Activated CD4-positive, alpha-beta T cell treated with anti-CD3 and anti-CD28 coated beads, Interleukin-2, amount 50 U/mL, for 48 hours (primary cell): ENCODE data around the gene PPP1CA.
A peak's percentile ranks its signal among the peaks of the same experiment; 100 is the strongest.
"Not testable (repeated sequence)": the region's sequence is repeated elsewhere in the genome, so short reads cannot be mapped to it uniquely, and the experiment has no call there.

Experiments
- DNase-seq, 2 experiments: peaks; one replicate each; pipeline ENCODE4 v3.0.0-alpha.2; 2020

PPP1CA gene

DNA sequence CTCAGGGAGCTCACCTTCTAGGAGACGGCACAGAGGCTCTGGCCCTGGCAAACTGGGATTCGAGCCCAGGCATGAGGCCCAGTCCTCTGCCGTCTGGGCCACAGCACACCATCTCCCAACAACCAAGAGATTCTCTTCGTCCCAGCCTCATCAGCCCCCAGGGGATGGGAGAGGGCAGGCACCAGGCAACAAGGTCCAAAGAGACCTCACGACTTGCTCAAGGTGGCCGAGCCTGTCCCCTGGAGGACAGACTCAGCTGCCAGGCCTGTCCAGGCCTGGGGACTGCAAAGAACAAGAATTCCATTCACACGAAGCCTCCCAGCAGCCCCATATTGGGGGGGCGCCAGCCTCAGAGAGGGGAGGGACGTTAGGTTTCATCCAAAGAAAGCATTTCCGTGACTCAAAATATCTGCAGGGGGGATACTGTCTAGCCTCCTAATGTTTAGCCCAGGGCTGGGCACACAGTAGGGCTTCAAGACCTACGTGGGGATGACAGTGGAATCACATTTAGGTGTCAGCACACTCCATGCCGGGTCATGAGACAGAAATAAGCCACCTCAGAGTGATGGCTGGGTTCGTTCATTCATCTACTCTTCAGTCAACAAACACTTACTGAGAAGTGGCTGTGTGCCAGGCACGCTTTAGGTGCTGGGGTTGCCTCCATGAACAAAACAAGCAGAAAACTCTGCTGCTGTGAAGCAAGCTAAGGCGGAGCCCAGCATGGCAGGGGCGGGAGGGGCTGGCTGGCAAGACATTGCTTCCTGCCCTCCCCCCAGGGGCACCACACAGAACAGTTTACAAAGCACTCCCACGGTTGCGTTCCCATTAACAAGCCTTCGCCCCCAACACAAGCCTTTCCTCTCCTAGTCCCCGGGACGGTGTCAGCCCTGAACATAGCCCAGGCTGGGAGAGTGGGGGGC lies 15.0 kb upstream of the PPP1CA start:
- DNase-seq = peak in 1 of 2 experiments; percentile 58

GRCh38 chr11:67415501-67416304 lies 14.0 kb upstream of the PPP1CA start, which contains the start of gene CARNS1:
Gene CARNS1 (plus strand): TSS chr11:67415678. CDS start chr11:67416200, 522 bp downstream.
- no peak for DNase-seq

DNA sequence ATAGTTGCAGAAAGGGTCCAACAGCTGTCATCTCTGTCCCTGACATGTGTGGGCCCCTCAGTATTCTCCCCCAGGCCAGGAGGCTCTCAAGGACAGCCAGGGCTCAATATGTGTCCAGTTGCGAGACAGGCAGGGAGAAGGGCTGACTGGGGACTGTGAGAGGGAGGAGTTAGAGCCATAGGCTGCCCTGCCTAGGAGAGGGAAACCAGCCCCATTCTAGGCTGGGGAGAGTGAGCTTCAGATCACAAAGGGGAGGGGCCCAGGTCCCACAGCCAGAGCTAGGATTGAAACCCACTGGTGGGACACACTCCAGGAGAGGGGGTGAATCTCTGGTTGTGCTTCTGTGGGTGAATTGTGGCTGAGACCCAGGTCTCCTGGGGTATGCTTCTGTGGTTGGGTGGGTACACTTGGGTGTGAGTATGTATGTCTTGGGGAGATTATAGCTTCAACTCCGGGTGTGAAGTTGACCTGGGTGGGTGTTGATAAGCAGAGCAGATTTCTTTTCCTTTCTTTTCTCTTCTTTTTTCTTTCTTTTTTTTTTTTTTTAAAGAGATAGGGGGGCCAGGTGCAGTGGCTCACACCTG lies 11.7 kb upstream of the PPP1CA start:
- DNase-seq = no peak

DNA sequence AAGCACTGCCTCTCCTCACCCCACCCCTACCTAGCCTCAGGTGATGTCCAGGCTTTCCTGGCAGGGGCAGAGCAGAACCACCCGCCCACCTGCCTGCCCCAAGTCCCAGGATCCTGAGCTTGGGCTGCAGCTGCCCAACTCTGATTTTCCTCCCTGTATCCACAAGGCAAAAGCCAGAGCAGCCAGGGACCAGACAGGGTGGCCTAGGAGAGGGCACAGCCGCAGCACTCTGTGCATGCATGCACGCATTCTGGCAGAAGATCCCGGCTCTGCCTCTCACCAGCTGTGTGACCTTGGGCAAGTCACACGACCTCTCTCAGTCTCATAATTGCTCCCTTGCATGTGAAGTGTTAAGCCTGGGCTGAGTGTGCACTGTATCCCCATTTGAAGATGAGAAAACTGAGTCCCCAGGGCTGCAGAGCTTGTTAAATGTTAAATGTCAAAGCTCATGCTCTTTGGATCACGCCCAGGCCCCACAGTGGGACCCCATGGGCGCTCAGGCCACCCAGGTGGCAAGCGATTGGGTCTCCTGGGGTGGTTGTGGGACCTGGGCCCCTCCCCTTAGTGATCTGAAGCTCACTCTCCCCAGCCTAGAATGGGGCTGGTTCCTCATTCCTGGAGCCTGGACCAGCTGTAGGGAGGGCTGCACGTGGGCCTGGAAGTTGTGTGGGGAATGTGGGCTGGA lies 11.0 kb upstream of the PPP1CA start:
- DNase-seq = no peak

- DNase-seq = peak in 1 of 2 experiments; percentile 25
These were observed 10.1 kb upstream of the PPP1CA start for GRCh38 chr11:67411785-67412152.

GRCh38 chr11:67410984-67411784 lies 9.5 kb upstream of the PPP1CA start:
- DNase-seq = no peak

DNA sequence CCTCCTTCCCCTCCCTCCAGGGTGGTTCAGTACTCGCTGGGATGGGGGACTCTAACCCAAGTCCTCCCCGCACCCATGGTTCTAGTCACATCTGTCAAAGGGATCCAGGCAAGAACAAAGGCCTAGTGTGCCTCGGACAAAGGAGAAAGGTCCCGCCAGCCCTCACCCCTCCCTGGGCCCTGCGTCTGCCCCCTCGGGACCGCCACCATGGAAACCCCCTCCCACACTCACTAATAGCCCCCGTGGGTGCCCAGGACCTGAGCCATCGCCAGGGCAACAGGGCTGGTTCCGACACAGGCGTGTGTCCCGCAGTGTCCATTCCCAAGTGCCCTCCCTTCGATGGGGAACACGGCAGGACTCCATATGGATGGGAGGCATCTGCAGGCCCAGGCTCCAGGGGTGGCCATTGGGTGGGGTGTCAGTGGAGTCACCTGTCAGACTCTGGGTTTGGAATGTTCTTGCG lies 8.7 kb upstream of the PPP1CA start:
- DNase-seq = peak in 1 of 2 experiments; percentile 20

- peak in 1 of 2 experiments; percentile 38 for DNase-seq
These were observed 8.2 kb upstream of the PPP1CA start for GRCh38 chr11:67409781-67410368.

- peak; percentile 70 to 80 for DNase-seq
These were observed 7.6 kb upstream of the PPP1CA start for GRCh38 chr11:67409261-67409666.

GRCh38 chr11:67408437-67409200 lies 7.0 kb upstream of the PPP1CA start:
- DNase-seq = peak in 1 of 2 experiments; percentile 51

DNA sequence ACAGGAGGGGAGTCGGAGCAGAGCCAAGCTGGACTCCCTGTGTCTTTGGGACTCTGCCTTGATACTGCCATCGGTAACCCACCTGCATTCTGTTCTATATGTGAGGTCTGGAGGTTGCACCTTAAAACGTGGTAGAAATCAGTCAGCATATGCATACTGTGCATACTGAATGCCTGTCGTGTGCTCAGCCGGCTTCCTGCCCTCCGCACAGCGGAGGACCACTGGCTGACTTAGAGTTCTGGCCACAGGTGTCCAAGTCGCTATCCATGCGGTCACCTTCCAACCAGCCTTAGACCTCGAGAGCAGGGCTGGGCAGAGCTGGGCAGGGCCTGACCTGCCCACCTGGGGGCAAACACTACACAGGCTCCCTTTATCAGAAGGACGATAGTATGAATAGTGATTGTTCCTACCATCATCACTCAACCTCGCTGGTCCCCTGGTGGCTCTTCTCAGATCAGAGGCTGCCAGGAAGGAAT lies 6.1 kb upstream of the PPP1CA start:
- DNase-seq = no peak

- peak in 1 of 2 experiments; percentile 50 for DNase-seq
These were observed 5.5 kb upstream of the PPP1CA start for GRCh38 chr11:67406969-67407687.

DNA sequence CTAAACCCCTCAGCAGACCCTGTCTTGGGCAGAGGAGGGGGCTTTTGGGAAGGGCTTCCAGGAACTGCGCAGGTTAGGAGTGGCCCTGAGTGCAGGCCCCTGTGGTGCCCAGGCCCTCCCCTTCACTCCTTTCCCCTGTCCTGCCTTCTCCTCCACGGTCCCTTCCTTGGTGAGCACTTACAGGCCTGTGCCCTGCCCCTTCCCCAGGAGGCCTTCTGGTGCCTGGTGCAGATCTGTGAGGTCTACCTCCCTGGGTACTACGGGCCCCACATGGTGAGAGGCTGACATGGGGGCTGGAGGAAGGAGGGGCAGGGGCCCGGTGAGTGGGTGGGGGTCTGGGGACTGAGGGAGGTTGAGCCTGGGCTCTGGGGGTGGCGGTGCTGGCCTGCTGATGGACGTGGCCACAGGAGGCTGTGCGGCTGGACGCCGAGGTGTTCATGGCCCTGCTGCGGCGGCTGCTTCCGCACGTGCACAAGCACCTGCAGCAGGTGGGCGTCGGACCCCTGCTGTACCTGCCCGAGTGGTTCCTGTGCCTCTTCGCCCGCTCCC lies 4.8 kb upstream of the PPP1CA start:
- DNase-seq = no peak

DNA sequence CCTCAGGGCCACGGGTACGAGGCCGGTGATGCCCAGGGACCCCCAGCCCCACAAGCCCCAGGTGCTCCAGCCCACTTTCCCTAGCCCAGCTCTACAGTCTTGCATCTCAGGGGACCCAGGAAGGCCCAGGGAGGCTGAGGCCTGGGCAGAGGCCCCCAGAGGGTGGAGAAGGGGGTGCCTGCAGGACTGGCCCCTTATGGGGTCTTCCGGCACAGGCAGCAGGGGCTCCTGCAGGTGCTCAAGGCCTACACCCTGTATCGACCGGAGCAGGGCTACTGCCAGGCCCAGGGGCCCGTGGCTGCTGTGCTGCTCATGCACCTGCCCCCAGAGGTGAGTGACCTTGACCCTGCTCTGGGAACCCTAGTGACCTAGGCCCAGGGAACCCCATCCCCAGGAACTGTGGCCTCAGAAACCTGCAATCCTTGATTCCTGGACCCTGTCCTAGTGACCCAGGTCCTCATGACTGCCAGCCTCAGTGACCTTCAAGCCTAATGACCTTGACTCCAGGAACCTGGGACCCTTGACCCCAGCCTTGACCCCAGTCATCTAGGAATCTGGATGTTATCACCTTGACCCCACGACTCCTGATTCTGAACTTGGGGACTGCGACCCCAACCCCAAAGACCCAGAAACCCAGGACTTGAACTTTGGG lies 4.2 kb upstream of the PPP1CA start:
- DNase-seq = no peak

DNA sequence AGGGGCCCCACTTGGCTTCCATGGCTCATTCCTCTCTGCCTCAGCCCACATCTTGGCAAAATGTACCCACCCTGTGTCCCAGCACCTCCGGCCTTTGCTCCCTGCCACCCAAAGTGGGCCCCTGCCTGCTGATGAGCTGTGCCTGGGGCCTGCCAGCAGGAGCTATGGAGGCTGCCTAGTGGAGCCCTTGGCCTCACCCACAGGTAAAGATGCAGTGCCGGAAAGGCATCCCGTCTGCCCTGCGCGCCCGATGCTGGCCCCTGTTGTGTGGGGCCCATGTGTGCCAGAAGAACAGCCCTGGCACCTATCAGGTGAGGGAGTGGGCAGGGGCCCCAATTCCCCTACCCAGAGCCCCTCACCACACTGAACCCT lies 3.5 kb upstream of the PPP1CA start:
- peak in 1 of 2 experiments; percentile 49 for DNase-seq

DNA sequence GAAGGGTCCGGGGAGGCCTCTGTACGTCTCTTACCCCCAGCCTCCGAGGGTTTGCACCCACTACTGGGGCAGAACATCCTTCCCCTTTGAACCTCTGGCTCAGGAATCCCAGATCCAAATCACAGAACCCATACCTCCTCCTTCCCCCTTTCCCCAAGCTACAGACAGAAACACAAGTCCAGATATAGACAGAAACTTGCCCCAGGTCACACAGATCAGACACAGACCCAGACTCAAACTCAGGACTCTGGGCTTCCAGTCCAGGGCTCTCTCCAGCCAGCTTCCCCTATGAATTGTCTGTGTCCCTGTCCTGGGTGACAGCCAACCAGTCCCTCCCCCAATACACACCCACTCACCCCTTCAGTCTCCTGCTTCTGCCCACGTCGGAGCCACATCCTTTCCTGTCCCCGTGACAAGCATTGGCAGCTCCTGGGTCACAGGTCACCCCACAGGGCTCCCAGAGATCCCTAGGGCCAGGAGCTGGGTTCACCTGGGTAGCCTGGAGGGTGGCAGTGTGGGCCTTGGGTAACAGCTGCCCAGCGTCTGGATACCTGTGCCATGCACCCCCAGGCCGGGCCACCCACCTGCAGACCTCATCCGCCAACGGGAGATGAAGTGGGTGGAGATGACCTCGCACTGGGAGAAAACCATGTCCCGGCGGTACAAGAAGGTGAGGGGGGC lies 3.0 kb upstream of the PPP1CA start:
- peak; percentile 68 to 75 for DNase-seq

DNA sequence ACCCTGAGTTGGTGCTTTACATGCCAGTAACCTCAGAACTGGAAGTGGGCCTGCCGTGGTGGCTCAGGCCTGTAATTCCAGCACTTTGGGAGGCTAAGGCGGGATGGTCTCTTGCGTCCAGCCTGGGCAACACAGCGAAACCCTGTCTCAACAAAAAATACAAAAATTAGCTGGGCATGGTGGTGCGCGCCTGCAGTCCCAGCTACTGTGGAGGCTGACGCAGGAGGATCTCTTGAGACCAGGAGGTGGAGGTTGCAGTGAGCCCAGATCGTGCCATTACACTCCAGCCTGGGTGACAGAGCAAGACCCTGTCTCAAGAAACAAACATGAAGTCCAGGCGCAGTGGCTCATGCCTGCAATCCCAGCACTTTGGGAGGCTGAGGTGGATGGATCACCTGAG lies 1.4 kb upstream of the PPP1CA start:
- not testable (repeated sequence) for DNase-seq

GRCh38 chr11:67402192-67402839 lies 658 bp upstream of the PPP1CA start:
- not testable (repeated sequence) for DNase-seq
